Fibroblast of villous mesenchyme (primary cell): Measurements from ENCODE around the gene COX8C. TPM values are rescaled to one million over a fixed set of nuclear protein-coding genes. Genes with fewer than 3 reads are reported as not detected.

ENCODE experiments used
- DNase-seq: peaks from one replicate; pipeline ENCODE4 v3.0.0-alpha.2; 2010; ENCODE audit warnings: low read depth
- H3K4me3 ChIP-seq: 2 replicates; pipeline ENCODE4 v1.5.1; 2011; ENCODE audit warnings: low read depth, mild to moderate bottlenecking, low read length
- CTCF ChIP-seq: IDR thresholded peaks from 2 replicates; pipeline ENCODE4 v1.5.1; 2012; ENCODE audit warnings: low read depth, mild to moderate bottlenecking, low read length; ENCODE audit not compliant: insufficient read depth
- total RNA-seq: library from RNA; depleted of rRNA; stranded (reverse); fragments of >200 nt; gene quantifications from 2 replicates; pipeline ENCODE4 v1.2.3, GENCODE V29; 2012

Gene COX8C
- total RNA-seq, 1 donor: not detected

GRCh38 chr14:93315575-93315974 lies 31.4 kb upstream of the COX8C start:
- H3K4me3 ChIP-seq: no peak overlapping the region
- TF ChIP-seq CTCF: no peak
- DNase-seq: no peak

GRCh38 chr14:93316716-93317115 lies 30.3 kb upstream of the COX8C start:
- DNase-seq: no peak
- TF ChIP-seq CTCF: no peak
- no peak overlapping the region for H3K4me3 ChIP-seq

GRCh38 chr14:93317210-93317874 lies 29.6 kb upstream of the COX8C start:
- no peak for DNase-seq
- no peak for TF ChIP-seq CTCF
- no peak overlapping the region for H3K4me3 ChIP-seq

GRCh38 chr14:93317875-93318807 lies 28.8 kb upstream of the COX8C start:
- DNase-seq: peak; percentile 70
- H3K4me3 ChIP-seq: no peak overlapping the region
- no peak for TF ChIP-seq CTCF

GRCh38 chr14:93318927-93319326 lies 28.1 kb upstream of the COX8C start:
- no peak overlapping the region for H3K4me3 ChIP-seq
- no peak for DNase-seq
- no peak for TF ChIP-seq CTCF

- no peak for DNase-seq
- no peak for TF ChIP-seq CTCF
- no peak overlapping the region for H3K4me3 ChIP-seq
Measured at GRCh38 chr14:93319494-93319893, 27.5 kb upstream of the COX8C start.

- no peak overlapping the region for H3K4me3 ChIP-seq
- DNase-seq: no peak
- TF ChIP-seq CTCF: no peak
Measured at GRCh38 chr14:93319958-93320357, 27.0 kb upstream of the COX8C start.
